Stimulated activated effector memory CD8-positive, alpha-beta T cell treated with anti-CD3 and anti-CD28 coated beads, Interleukin-12 subunit alpha, Interleukin-12 subunit beta, amount 100 ng/mL, for 72 hours (primary cell): ENCODE measurements around the gene TMEM185B.
A peak's percentile ranks its signal among the peaks of the same experiment; 100 is the strongest.
"Not testable (repeated sequence)": the region's sequence is repeated elsewhere in the genome, so short reads cannot be mapped to it uniquely, and the experiment has no call there.

Experiments
- ATAC-seq: fragments of 150-1000 bp; cut with Tn5 transposase; 2 replicates; pipeline ENCODE4 v1.10.0; 2021
- DNase-seq, 2 donors: peaks; one replicate each; pipeline ENCODE4 v3.0.0; 2021 to 2022; ENCODE audit warnings: low spot score in 2 of 2
- H3K27ac Mint-ChIP-seq: one replicate; pipeline ENCODE4 v1.8.0; 2022; ENCODE audit warnings: mild to moderate bottlenecking, mixed read lengths
- H3K36me3 Mint-ChIP-seq: one replicate; pipeline ENCODE4 v1.8.0; 2022; ENCODE audit warnings: mild to moderate bottlenecking, mixed read lengths
- H3K4me1 Mint-ChIP-seq: one replicate; pipeline ENCODE4 v1.8.0; 2022; ENCODE audit warnings: mixed read lengths
- H3K4me3 Mint-ChIP-seq: one replicate; pipeline ENCODE4 v1.8.0; 2022; ENCODE audit warnings: mild to moderate bottlenecking, mixed read lengths
- H3K9me3 Mint-ChIP-seq: one replicate; pipeline ENCODE4 v1.8.0; 2022; ENCODE audit warnings: mixed read lengths

TMEM185B gene

DNA sequence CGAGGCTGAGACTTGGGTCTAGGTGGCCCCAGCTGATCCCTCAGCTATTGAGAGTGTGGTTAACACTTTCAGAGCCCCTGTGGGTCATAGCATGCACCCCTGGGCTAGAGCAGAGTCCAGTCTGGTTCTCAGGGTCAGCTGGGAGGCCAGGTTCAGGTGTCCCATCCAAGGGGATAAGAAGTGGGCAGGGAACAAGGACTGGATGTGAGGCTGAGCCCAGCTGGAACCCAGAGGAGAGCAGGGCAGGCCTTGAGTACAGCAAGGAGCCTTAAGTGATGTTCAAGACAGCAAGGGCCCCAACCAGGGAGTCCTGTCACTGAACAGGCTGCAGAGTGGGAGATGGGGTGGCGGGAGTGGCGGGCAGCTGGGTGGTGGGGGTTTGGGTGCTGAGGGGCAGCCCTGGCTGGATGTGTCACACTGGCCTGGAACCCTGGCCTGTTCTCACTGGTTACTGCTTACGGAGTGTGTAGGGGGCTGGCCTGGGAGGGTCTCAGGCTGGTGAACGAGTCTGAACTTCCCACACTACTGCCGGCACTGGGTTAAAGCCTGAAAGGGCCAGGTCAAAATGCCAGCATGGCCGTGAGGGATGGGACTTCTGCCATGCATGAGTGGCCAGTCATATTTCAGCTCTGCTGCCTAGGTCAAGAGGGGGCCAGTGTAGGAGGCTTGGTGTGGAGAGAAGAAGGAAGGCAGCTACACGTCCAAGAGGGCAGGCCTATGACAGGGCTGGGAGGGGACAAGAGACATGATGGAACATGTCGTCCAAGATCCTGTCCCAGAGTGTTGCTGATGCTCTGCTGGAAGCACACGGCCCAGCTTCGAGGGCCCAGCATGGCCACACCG is 13.6 kb downstream of the TMEM185B start:
- H3K4me1 Mint-ChIP-seq: no peaks in the 10 kb centered on the region
- H3K9me3 Mint-ChIP-seq: no peaks in the 10 kb centered on the region
- ATAC-seq (peak; percentile 35), DNase-seq (no peak)
- H3K27ac Mint-ChIP-seq: peak overlapping the region; percentile 85
- H3K36me3 Mint-ChIP-seq: no peaks in the 10 kb centered on the region
- peak overlapping the region; percentile 17 for H3K4me3 Mint-ChIP-seq

GRCh38 chr2:120208381-120209353 is 14.5 kb downstream of the TMEM185B start:
- no peaks in the 10 kb centered on the region for H3K36me3 Mint-ChIP-seq
- no peaks in the 10 kb centered on the region for H3K9me3 Mint-ChIP-seq
- no peak for DNase-seq
- H3K27ac Mint-ChIP-seq: peak overlapping the region; percentile 85
- ATAC-seq: no peak
- H3K4me3 Mint-ChIP-seq: no peak overlapping the region
- H3K4me1 Mint-ChIP-seq: no peaks in the 10 kb centered on the region

DNA sequence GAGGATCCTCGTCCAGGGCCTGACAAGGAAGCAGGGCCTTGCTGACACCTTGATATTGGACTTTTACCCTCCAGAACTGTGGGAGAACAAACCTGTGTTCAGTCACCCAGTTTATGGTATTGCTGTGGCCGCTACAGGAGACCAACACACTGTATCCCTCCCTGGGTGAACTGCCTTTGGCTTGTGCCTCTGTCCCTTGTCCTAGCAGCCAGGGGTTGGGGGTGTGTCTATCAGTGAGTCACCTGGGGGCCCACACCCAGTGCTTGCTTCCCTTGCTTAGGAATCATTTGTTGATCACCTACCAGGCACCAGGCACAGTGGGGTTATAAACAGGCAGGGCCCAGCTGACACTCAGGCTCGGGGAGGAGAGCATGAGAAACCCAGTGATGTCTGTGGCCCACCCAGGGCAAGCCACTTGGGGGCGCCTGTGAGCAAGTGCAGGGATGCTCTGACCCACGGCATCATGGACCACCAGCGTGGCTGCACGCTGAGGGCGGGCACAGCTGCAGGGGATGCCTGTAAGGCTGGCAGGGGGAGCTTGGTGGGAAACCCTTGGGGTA is 17.1 kb downstream of the TMEM185B start:
- peak; percentile 66 for ATAC-seq
- Mint-ChIP-seq H3K9me3 (no peaks in the 10 kb centered on the region), H3K4me1 (no peaks in the 10 kb centered on the region), H3K27ac (peak overlapping the region; percentile 32), H3K4me3 (no peak overlapping the region), H3K36me3 (no peaks in the 10 kb centered on the region)
- DNase-seq: peak; percentile 56 to 80

- Mint-ChIP-seq H3K27ac (peak overlapping the region; percentile 32), H3K9me3 (no peaks in the 10 kb centered on the region), H3K4me1 (no peaks in the 10 kb centered on the region), H3K4me3 (no peak overlapping the region), H3K36me3 (no peaks in the 10 kb centered on the region)
- DNase-seq (no peak), ATAC-seq (no peak)
These were observed 18.1 kb downstream of the TMEM185B start for GRCh38 chr2:120204945-120205670.

DNA sequence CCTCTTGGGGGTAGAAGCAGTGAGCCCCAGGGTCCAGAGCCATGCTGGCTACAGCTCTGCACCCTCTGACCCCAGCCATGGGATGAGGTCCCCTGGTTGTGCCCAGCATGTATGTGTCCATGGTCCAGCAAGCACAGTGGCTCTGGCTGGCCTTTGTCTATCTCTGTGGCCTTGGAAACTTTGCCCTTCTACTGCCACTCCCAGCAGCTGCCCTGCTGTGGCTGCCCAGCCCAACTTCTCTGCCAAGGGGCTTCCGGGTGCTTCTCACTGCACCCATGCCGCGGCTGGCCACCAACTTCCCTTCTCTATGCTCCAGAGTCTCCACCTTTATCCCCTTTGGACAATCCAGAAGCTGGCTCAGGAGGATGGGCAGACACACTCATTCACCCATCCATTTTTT is 18.8 kb downstream of the TMEM185B start:
- H3K9me3 Mint-ChIP-seq: no peaks in the 10 kb centered on the region
- ATAC-seq (no peak), DNase-seq (no peak)
- no peaks in the 10 kb centered on the region for H3K36me3 Mint-ChIP-seq
- no peaks in the 10 kb centered on the region for H3K4me1 Mint-ChIP-seq
- no peak overlapping the region for H3K4me3 Mint-ChIP-seq
- H3K27ac Mint-ChIP-seq: no peak overlapping the region

DNA sequence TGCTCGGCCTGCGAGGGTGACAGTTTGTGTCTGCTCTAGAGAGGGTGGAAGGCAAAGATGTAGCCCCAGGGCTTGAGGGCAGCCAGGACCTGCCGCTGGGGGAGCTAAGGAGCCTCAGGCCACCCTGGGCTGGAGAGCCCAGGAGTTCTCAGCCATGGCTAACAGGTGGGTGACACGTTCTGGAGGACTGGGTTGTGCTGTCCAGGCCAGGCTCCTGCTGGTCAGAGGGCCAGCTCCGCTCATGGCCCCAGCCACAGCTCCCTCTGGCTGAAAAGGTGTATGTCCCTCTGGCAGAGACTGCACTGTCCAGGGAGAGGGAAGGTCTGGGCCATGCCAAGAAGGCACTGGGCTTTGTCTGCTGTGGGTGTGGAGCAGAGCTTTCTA is 19.2 kb downstream of the TMEM185B start:
- DNase-seq (no peak), ATAC-seq (peak; percentile 11)
- no peaks in the 10 kb centered on the region for H3K4me1 Mint-ChIP-seq
- H3K27ac Mint-ChIP-seq: no peak overlapping the region
- H3K4me3 Mint-ChIP-seq: no peak overlapping the region
- no peaks in the 10 kb centered on the region for H3K9me3 Mint-ChIP-seq
- H3K36me3 Mint-ChIP-seq: no peaks in the 10 kb centered on the region

DNA sequence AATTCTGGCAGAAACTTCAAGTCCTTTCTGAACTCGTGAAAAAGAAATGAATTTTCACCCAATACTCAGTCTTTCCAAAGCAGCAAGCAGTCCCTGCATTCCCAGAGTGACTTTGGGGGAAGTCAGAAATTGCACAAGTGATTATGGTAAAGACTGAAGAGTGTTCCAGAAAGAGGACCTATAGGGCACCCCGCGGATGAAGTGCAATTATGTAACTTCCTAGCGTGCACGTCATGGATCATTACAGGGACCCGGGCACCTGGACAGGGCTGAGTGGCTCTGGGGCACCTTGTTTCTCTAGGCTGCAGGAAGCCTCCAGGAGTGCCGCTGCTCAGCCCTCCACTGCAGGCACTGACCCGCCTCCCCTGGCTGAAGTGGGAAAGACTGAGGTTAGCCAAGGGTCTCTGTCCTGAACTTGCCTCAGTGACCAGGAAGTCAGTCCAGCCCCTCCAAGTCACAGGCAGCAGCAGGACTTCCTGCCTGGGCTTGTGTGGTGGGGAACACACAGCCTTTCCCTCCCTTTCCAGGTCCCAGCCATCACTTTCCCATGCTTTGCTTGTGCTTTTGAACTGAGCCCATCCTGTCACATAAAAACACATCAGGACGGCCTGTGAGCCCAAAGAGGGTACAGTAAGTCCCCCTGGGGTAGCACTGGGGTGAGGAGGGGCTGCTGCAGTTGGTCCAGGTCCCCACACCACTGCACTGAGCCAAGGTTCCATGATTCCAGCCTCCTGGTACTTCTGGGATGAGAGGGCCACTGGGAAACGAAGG is 19.8 kb downstream of the TMEM185B start:
- Mint-ChIP-seq H3K4me3 (no peak overlapping the region), H3K36me3 (no peaks in the 10 kb centered on the region), H3K27ac (no peak overlapping the region), H3K9me3 (no peaks in the 10 kb centered on the region), H3K4me1 (no peaks in the 10 kb centered on the region)
- DNase-seq (no peak), ATAC-seq (no peak)

DNA sequence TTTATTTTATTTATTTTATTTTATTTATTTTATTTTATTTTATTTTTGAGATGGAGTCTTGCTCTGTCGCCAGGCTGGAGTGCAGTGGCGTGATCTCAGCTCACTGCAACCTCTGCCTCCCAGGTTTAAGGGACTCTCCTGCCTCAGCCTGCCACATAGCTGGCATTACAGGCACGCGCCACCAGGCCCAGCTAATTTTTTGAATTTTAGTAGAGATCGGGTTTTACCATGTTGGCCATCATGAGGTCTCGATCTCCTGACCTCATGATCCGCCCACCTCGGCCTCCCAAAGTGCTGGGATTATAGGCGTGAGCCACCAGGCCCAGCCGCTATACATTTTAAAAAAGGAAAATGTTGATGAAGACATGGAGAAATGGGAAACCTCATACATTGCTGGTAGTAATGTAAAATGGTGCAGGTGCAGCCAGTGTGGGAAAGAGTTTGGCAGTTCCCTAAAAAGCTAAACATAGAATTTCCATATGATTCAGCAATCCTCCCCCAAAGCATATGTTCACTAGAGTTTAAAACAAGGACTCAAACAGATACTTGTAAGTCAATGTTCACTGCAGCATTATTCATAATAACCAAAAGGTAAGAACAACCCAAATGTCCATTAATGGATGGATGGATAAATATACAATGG is 23.3 kb downstream of the TMEM185B start:
- H3K27ac Mint-ChIP-seq, H3K4me1 Mint-ChIP-seq, H3K9me3 Mint-ChIP-seq, H3K4me3 Mint-ChIP-seq, ATAC-seq, H3K36me3 Mint-ChIP-seq, DNase-seq: not testable (repeated sequence)

GRCh38 chr2:120195553-120195952 is 27.6 kb downstream of the TMEM185B start:
- no peak for DNase-seq
- Mint-ChIP-seq H3K36me3 (no peaks in the 10 kb centered on the region), H3K4me3 (no peak overlapping the region), H3K9me3 (peaks cover 8% of the 10 kb centered on the region), H3K4me1 (no peaks in the 10 kb centered on the region), H3K27ac (no peak overlapping the region)
- no peak for ATAC-seq

DNA sequence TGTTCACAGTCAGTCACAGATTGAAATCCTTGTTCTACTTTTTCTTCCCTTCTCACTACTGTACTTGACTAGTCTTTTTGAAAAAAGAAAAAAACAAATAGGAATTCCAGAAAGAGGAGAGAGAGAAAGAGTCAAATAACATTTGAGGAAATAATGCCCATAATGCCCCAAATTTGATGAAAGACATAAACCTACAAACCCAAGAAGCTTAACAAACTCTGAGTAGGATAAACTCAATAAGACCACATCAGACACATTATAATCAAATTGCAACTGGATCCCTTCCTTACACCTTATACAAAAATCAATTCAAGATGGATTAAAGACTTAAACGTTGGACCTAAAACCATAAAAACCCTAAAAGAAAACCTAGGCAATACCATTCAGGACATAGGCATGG is 30.9 kb downstream of the TMEM185B start:
- Mint-ChIP-seq H3K9me3 (peaks cover 8% of the 10 kb centered on the region), H3K4me3 (no peak overlapping the region), H3K36me3 (no peaks in the 10 kb centered on the region), H3K4me1 (no peaks in the 10 kb centered on the region), H3K27ac (no peak overlapping the region)
- DNase-seq: no peak
- no peak for ATAC-seq

GRCh38 chr2:120189189-120189588 is 34.0 kb downstream of the TMEM185B start:
- no peak overlapping the region for H3K27ac Mint-ChIP-seq
- H3K9me3 Mint-ChIP-seq: peaks cover 8% of the 10 kb centered on the region
- DNase-seq (no peak), ATAC-seq (no peak)
- no peaks in the 10 kb centered on the region for H3K4me1 Mint-ChIP-seq
- H3K4me3 Mint-ChIP-seq: no peak overlapping the region
- no peaks in the 10 kb centered on the region for H3K36me3 Mint-ChIP-seq

DNA sequence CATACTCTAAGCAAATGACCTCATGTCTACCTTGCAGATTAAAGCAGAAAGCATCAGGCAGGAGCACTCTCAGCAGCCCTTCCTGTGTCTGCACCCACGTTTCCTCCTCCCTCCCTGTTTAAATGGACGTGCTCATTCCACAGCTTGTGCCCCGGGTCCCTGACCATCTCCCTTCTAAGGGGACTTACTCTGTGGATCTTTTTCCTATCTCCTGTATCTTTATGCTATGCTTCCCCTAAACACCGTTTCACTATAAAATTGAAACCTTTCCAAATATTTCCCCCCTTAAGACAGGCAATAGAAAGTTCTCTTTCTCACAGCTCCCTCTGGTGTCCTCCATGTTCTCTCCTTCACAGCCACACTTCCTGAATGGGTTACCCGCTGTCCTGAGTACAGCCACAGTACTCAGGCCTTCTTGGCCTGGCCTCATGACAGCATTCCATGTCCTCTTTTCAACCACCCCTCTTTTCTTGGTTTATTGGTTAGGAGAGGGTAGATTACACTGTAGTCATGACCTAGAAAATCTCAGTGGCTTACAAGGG is 41.1 kb downstream of the TMEM185B start:
- peak overlapping the region; percentile 48 for H3K4me3 Mint-ChIP-seq
- H3K27ac Mint-ChIP-seq: peak overlapping the region; percentile 88
- H3K4me1 Mint-ChIP-seq: peaks cover 37% of the 10 kb centered on the region
- no peaks in the 10 kb centered on the region for H3K9me3 Mint-ChIP-seq
- peaks cover 2% of the 10 kb centered on the region for H3K36me3 Mint-ChIP-seq
- DNase-seq (no peak), ATAC-seq (no peak)

DNA sequence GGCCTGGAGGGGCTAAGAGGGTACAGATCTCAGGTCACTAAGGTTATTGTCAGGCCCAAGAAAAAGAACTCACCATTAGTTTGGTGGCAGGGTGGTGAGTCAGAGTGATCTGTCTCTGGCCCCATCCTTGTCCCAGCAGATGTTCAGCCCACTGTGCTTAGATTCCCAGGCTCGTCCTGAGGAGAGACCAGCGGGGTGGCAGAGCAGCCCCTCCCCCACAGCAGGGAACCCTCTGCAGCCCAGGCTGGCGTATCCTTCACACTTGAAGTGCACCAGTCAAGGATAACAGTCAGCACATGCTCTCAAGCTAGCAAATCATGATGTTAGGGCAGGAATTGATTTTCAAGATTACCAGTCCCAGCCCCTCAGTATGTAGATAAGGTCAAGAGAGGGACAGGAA is 43.1 kb downstream of the TMEM185B start:
- Mint-ChIP-seq H3K4me1 (peaks cover 40% of the 10 kb centered on the region), H3K4me3 (no peak overlapping the region), H3K36me3 (peaks cover 5% of the 10 kb centered on the region), H3K27ac (peak overlapping the region; percentile 95), H3K9me3 (no peaks in the 10 kb centered on the region)
- ATAC-seq (no peak), DNase-seq (no peak)

GRCh38 chr2:120179396-120179795 is 43.8 kb downstream of the TMEM185B start:
- Mint-ChIP-seq H3K9me3 (no peaks in the 10 kb centered on the region), H3K4me3 (no peak overlapping the region), H3K36me3 (peaks cover 5% of the 10 kb centered on the region), H3K27ac (peak overlapping the region; percentile 95), H3K4me1 (peaks cover 40% of the 10 kb centered on the region)
- no peak for DNase-seq
- ATAC-seq: no peak
